AG20443 (cell line): ENCODE data around the gene CPEB3.
"Not testable (repeated sequence)": the region's sequence is repeated elsewhere in the genome, so short reads cannot be mapped to it uniquely, and the experiment has no call there.

Source experiments
- DNase-seq: peaks from one replicate; pipeline ENCODE4 v3.0.0; 2012; ENCODE audit warnings: low spot score, mixed read lengths

CPEB3 gene

GRCh38 chr10:92027141-92027540, 263.7 kb downstream of the CPEB3 start:
- DNase-seq, result no peak

- DNase-seq, result not testable (repeated sequence)
These were observed 265.5 kb downstream of the CPEB3 start for GRCh38 chr10:92025340-92025739.

GRCh38 chr10:92024700-92025099, 266.2 kb downstream of the CPEB3 start:
- no peak for DNase-seq

- DNase-seq, result no peak
These were observed 276.3 kb downstream of the CPEB3 start for GRCh38 chr10:92014620-92015019.

GRCh38 chr10:92011560-92012214, 279.2 kb downstream of the CPEB3 start:
- peak; percentile 27 for DNase-seq

GRCh38 chr10:92010047-92010735, 280.7 kb downstream of the CPEB3 start:
- DNase-seq, result no peak

- no peak for DNase-seq
These were observed 281.4 kb downstream of the CPEB3 start for GRCh38 chr10:92009445-92009844.

- DNase-seq, result no peak
These were observed 284.9 kb downstream of the CPEB3 start for GRCh38 chr10:92005978-92006377.

- DNase-seq, result no peak
These were observed 287.6 kb downstream of the CPEB3 start for GRCh38 chr10:92003258-92003657.

- DNase-seq, result no peak
These were observed 288.9 kb downstream of the CPEB3 start for GRCh38 chr10:92001995-92002394.

GRCh38 chr10:92001581-92001980, 289.3 kb downstream of the CPEB3 start:
- no peak for DNase-seq
